Measurements from ENCODE around the gene LRRC47.
"Not testable (repeated sequence)": the region's sequence is repeated elsewhere in the genome, so short reads cannot be mapped to it uniquely, and the experiment has no call there.

Gene LRRC47

DNA sequence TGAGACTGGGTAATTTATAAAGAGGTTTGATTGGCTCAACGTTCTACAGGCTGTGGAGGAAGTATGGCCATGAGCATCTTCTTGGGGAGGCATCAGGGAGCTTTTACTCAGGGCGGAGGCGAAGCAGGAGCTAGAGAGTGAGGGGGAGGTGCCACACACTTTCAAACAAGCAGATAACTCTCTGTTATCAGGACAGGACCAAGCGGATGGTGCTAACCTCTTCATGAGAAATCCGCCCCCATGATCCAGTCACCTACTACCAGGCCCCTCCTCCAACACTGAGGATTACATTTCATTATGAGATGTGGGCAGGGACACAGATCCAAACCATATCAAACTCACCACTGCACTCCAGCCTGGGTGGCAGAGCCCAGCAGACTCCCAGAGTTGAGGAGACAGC, 11.5 kb upstream of the LRRC47 start:
- no peaks in the 10 kb centered on the region for H3K36me3 ChIP-seq (replicated peaks)

DNA sequence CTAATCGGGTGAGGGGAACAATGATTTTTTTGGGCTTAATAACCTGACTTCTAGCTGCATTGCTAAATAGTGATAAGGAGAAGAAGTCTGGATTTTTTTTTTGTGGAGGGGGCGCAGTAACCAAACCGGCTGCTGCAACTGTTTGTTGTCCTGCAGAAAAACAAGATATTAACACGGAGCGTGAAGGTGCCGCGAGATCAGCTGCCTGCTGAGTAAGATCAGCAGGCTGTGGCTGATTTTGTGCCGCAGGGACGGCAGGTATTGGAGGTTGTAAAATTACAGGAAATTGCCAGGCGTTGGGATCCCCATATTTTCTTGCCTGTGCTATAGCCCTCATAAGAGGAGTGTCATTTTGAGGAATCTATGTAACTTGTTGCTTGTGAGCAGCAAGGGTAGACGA, 8.7 kb upstream of the LRRC47 start:
- in situ Hi-C loops (cut with MboI; ENCODE audit: low sequenced_read_pairs): no loop called here
- peaks cover 9% of the 10 kb centered on the region for H3K9me3 ChIP-seq
- H3K36me3 ChIP-seq (replicated peaks): no peaks in the 10 kb centered on the region
- no peaks in the 10 kb centered on the region for H3K4me1 ChIP-seq
- no peak overlapping the region for H3K4me3 ChIP-seq
- no peak for DNase-seq (ENCODE audit: low spot score in 2 of 2)
- no peaks in the 10 kb centered on the region for H3K27me3 ChIP-seq (ENCODE audit: low read depth)

More for the DNA sequence above, 11.5 kb upstream of the LRRC47 start:
- Histone ChIP-seq H3K4me3 (no peak overlapping the region), H3K9me3 (peaks cover 9% of the 10 kb centered on the region), H3K4me1 (no peaks in the 10 kb centered on the region), H3K27me3 (ENCODE audit: low read depth) (no peaks in the 10 kb centered on the region)
- in situ Hi-C loops (cut with MboI; ENCODE audit: low sequenced_read_pairs): no loop called here
- no peak for DNase-seq (ENCODE audit: low spot score in 2 of 2)

DNA sequence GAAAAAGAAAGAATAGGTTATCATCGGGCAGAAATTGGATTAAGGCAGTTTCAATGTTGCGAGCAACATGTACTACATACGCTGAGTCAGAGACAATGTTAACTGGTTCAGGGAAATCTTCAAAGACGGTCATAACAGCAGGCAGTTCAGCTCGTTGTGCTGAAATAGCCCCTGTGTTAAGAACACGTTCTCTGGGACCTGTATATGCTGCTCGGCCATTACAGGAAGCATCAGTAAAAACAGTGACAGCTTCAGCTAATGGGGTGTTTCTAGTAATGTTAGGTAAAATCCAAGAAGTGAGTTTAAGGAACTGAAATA, 8.3 kb upstream of the LRRC47 start:
- in situ Hi-C loops (cut with MboI; ENCODE audit: low sequenced_read_pairs); H3K4me3 ChIP-seq; DNase-seq (ENCODE audit: low spot score in 2 of 2): not testable (repeated sequence)

DNA sequence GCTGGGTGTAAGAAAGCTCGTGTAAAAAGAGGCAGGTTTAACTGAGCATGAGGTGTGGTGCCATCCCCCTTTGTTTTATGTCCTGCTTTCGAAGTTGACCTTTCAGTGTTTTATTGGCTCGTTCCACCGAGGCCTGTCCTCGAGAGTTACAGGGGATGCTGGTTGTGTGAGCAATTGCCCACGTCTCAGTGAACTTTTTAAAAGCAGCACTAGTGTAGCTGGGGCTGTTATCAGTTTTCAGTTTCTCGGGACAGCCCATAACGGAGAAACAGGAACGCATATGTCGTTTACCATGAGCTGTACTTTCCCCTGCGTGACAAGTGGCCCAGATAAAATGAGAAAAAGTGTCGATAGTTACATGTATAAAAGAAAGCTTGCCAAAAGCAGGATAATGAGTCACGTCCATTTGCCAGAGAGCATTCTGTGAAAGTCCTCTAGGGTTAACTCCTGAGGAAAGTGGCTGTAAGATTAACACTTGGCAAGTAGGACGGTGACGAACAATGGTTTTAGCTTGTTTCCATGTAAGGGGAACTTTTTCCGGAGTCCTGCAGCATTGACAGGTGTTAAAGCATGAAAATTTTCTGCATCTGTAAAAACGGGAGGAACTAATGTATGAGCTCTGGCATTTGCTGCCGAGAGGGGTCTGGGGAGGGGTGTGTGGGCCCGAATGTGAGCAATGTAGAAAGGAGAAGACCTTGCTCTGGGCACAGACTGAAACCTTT, 7.8 kb upstream of the LRRC47 start:
- in situ Hi-C loops (cut with MboI; ENCODE audit: low sequenced_read_pairs): no loop called here
- H3K4me3 ChIP-seq: no peak overlapping the region
- H3K4me1 ChIP-seq: no peaks in the 10 kb centered on the region
- H3K36me3 ChIP-seq (replicated peaks): no peaks in the 10 kb centered on the region
- H3K9me3 ChIP-seq: peaks cover 9% of the 10 kb centered on the region
- no peak for DNase-seq (ENCODE audit: low spot score in 2 of 2)
- H3K27me3 ChIP-seq (ENCODE audit: low read depth): no peaks in the 10 kb centered on the region

More for the DNA sequence above, 8.3 kb upstream of the LRRC47 start:
- H3K4me1 ChIP-seq; H3K9me3 ChIP-seq; H3K36me3 ChIP-seq (replicated peaks); H3K27me3 ChIP-seq (ENCODE audit: low read depth): not testable (repeated sequence)

DNA sequence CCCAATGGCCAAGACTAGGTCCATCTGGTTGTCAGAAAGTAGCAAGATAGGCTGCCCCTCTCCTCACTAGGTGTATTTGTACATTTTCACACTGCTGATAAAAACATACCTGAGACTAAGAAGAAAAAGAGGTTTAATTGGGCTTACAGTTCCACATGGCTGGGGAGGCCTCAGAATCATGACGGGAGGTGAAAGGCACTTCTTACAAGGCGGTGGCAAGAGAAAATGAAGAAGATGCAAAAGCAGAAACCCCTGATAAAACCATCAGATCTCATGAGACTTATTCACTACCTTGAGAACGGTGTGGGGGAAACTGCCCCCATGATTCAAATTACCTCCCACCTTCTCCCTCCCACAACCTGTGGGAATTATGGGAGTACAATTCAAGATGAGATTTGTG, 4.5 kb upstream of the LRRC47 start:
- DNase-seq (ENCODE audit: low spot score in 2 of 2); H3K4me3 ChIP-seq; in situ Hi-C loops (cut with MboI; ENCODE audit: low sequenced_read_pairs); H3K4me1 ChIP-seq; H3K9me3 ChIP-seq; H3K36me3 ChIP-seq (replicated peaks); H3K27me3 ChIP-seq (ENCODE audit: low read depth): not testable (repeated sequence)

DNA sequence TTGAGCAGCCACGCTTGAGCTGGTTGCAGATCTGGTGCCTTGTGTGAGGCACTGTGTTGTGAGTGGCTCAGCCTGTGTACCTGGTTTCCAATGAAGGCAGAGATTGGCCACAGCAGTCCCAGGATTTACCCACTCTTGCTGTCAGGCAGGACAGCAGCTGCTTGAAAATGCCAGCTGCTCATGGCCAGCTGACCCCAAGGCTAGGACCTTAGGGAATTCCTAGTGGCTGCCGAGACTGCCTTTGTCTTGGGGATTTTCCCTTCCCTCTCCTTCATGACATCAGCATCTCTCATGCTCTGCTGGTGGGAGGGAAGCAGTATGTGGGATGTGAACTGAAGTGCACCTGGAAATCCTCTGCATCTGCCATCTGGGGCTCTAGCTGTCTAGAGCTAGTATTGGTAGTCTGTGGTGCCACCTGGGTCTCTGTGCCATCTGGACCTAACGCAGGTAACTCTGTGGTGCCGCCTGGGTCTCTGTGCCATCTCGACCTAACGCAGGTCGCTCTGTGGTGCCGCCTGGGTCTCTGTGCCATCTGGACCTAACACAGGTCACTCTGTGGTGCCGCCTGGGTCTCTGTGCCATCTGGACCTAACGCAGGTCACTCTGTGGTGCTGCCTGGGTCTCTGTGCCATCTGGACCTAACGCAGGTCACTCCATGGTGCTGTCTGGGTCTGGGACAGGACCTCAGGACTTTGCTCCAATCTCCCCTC, 3.8 kb upstream of the LRRC47 start:
- no peak for DNase-seq (ENCODE audit: low spot score in 2 of 2)
- no peaks in the 10 kb centered on the region for H3K9me3 ChIP-seq
- H3K36me3 ChIP-seq (replicated peaks): no peaks in the 10 kb centered on the region
- in situ Hi-C loops (cut with MboI; ENCODE audit: low sequenced_read_pairs): no loop called here
- H3K4me3 ChIP-seq: no peak overlapping the region
- peaks cover 10% of the 10 kb centered on the region for H3K4me1 ChIP-seq
- no peaks in the 10 kb centered on the region for H3K27me3 ChIP-seq (ENCODE audit: low read depth)

DNA sequence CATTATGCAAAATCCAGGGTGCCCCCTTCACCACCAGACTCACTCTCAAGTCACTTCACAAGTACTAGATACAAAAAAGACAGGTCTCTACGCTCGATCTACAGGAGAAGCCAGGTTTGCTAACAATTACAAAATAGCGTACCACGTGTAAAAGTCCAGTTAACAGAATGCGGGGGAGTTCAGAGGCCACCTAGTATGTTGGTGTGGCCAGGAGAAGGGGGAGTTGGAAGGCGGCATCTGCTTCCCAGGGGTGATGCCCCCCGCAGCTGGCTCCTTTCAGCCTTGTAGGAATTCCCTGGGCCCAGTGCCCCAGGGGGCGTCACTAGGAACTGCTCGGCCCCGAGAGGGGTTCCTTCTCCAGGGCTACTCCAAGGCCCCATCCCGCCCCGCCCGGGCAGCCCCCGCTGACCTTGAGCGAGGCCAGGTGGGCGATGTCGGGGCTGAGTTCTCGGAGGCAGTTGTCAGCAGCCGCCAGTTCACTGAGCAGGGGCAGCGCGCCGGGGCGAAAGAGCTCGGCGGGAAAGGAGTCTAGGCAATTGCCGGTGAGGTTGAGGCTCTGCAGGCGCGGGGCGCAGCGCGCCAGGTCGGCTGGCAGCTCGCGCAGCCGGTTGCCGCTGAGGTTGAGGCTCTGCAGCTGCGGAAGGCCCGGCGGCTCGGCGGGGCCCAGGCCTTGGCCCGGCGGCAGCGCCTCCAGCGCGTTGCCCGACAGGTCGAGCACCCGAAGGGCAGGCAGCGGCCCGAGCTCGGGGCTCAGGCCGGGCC, 664 bp downstream of the LRRC47 start:
- no peaks in the 10 kb centered on the region for H3K27me3 ChIP-seq (ENCODE audit: low read depth)
- no peaks in the 10 kb centered on the region for H3K9me3 ChIP-seq
- no peaks in the 10 kb centered on the region; the same call in 1 of the 2 replicates for H3K36me3 ChIP-seq (replicated peaks)
- DNase-seq (ENCODE audit: low spot score in 2 of 2): peak in 1 of 2 experiments; percentile 19
- peak overlapping the region; percentile 55 for H3K4me3 ChIP-seq
- peaks cover 27% of the 10 kb centered on the region for H3K4me1 ChIP-seq
- in situ Hi-C loops (cut with MboI; ENCODE audit: low sequenced_read_pairs): no loop called here

DNA sequence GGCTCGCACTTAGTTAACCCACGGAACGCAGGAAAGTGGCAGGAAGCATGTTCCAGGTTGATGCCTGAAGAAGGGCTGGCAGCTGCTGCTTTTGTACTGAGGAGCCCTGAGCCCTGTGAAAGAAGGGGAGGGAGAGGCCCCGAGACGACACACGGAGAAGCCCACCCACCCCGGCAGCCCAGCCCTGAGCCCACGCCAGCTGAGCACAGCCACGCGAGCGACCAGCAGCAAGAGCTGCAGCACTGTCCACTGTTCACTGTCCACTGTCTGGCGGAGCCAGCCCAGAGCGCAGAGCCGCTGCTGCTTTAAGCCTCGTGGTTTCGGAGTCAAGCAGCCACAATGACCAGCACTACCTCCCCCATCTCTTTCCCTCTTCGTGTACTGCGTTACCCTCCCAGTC, 5.3 kb downstream of the LRRC47 start:
- Histone ChIP-seq H3K36me3 (replicated peaks) (peaks cover 8% of the 10 kb centered on the region), H3K27me3 (ENCODE audit: low read depth) (no peaks in the 10 kb centered on the region), H3K4me3 (no peak overlapping the region), H3K4me1 (peaks cover 19% of the 10 kb centered on the region), H3K9me3 (no peaks in the 10 kb centered on the region)
- in situ Hi-C loops (cut with MboI; ENCODE audit: low sequenced_read_pairs): no loop called here
- no peak for DNase-seq (ENCODE audit: low spot score in 2 of 2)

DNA sequence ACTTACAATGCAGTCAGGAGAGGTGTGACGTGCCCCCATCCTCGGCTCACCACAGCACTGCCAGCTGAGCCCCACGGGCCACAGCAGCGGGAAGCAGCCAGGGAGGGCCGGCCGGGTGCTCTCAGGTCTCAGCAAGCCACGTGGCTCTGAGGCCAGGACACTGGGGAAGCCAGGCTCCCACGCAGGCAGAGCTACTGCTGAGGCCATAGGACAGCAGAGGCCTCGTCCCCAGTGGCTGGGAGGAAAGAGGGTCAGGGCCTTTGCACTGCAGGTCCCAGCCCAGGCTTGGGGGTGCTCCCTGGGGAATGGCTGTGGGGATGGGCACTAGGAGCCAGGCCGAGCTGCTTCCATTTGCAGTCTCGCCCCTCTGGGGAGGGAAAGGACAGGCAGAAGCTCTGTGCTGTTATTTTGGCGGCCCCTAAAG, 5.8 kb downstream of the LRRC47 start:
- peaks cover 11% of the 10 kb centered on the region for H3K36me3 ChIP-seq (replicated peaks)
- in situ Hi-C loops (cut with MboI; ENCODE audit: low sequenced_read_pairs): no loop called here
- no peaks in the 10 kb centered on the region for H3K9me3 ChIP-seq
- H3K4me3 ChIP-seq: no peak overlapping the region
- no peak for DNase-seq (ENCODE audit: low spot score in 2 of 2)
- peaks cover 19% of the 10 kb centered on the region for H3K4me1 ChIP-seq
- no peaks in the 10 kb centered on the region for H3K27me3 ChIP-seq (ENCODE audit: low read depth)

DNA sequence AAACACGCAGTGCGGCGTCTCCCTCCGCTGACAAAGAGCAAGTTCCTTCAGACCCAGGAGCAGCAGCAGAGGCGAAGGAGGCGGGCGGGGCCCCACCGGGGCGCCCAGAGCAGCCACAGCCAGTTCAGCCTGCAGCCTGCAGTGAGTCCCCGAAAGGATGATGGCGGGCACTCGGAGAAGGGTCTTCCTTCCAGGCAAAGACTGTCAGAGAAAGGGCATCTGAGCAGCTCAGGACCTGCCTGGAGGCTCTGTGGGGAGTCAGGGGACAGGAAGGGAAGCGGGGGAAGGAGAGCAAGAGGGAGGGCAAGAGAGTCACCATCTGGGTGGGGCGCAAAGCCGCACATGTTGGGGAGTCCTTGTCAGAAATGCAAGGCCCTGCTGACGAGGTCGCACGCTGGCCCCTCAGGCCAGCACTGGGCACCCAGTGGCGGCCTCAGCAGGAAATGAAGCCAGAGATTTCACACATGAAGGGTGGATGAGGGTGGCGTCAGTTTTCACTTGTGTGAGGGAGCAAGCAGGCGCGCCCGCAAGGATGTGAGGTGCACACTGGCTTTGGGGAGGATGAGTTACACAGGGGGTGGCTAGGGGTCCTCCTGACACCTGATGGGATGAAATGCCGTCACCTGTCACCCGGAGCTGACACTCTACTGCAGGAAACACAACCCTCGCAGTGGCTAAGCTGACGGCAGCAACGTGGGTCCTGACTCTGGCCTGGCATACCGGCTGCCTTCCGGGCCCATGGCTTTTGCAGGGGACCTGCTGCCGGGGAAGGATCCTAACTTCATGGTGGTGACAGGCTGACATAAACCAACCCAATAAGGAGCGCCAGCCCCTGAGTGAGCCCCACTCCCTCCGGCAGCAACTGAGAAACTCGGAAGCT, 6.6 kb downstream of the LRRC47 start:
- in situ Hi-C loops (cut with MboI; ENCODE audit: low sequenced_read_pairs): no loop called here
- peaks cover 19% of the 10 kb centered on the region for H3K36me3 ChIP-seq (replicated peaks)

DNA sequence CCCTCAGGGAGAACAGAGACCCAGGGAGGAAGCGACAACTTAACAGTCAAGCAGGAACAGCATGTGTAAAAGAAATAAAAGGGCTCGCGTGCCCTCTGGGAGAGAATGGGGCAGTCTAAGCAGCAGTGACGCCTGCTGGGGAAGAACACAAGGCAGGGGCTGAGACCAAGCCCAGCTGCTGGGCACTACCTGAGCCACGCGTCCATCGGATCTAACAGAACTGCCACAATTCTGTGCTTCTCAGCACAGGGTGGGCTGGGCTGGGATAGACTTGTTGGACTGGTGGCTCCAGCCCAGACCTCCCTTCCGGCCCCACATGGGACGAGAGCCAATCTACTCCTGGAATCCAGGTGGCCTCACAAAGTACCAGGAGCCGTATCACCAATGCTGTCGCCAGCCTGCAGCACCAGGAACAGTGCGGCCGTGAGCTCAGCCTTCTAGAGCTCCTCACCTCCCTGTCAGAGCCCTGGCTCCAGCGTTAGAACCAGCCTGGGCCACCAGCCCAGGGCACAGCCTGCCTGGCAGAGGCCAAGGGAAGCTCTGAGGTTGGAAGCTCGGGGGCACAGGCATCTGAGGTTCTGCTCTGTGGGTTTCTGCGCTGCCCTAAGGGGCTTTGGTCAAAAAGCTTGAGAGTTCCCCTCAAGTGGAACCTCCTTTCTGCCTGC, 7.4 kb downstream of the LRRC47 start:
- peaks cover 27% of the 10 kb centered on the region for H3K36me3 ChIP-seq (replicated peaks)
- H3K9me3 ChIP-seq: no peaks in the 10 kb centered on the region
- peaks cover 7% of the 10 kb centered on the region for H3K4me1 ChIP-seq
- H3K27me3 ChIP-seq (ENCODE audit: low read depth): no peaks in the 10 kb centered on the region
- in situ Hi-C loops (cut with MboI; ENCODE audit: low sequenced_read_pairs): no loop called here
- DNase-seq (ENCODE audit: low spot score in 2 of 2): no peak
- no peak overlapping the region for H3K4me3 ChIP-seq

More for the DNA sequence above, 6.6 kb downstream of the LRRC47 start:
- Histone ChIP-seq H3K9me3 (no peaks in the 10 kb centered on the region), H3K27me3 (ENCODE audit: low read depth) (no peaks in the 10 kb centered on the region), H3K4me1 (peaks cover 15% of the 10 kb centered on the region), H3K4me3 (no peak overlapping the region)
- no peak for DNase-seq (ENCODE audit: low spot score in 2 of 2)

DNA sequence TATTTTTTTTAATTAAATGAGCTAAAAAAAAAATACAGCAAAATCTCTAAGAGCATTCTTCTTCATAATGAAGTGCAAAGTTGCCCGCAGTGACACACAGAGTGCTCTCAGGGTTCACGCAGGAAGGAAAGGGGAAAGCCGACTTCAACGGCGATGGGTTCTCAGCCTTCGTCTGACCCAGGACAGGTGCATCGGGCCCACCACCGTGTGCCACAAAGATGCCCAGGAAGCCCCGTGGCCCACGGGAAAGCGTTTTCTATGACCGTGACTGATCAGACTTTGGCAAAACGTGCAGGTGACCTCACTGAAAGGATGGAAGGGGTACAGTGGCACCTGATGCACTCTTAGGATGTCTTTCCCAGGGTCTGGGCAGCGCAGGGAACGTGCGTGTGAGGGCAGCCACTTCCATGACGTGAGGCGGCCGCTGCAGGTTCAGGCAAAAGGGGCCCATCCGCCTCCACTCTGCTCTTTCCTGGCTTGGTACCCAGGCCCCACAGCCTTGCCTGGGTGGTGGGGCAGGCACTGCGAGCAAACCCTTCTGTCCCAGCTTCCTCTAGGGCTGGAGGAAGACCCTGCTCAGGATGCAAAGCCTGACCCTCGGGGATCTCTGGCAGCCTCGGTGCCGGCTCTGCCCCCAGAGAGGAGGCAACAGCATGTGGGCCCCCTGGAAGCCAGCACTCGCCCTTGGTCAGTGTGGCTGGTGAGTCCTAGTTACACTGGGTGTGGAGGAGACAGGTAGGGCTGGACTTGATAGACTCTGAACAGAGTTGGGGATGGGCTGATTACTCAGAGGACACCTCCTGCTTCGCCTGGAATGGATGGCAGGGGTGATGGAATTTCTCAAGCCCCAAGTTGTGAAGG, 8.3 kb downstream of the LRRC47 start:
- DNase-seq (ENCODE audit: low spot score in 2 of 2): no peak
- no peaks in the 10 kb centered on the region for H3K27me3 ChIP-seq (ENCODE audit: low read depth)
- H3K36me3 ChIP-seq (replicated peaks): peaks cover 32% of the 10 kb centered on the region
- in situ Hi-C loops (cut with MboI; ENCODE audit: low sequenced_read_pairs): no loop called here
- H3K9me3 ChIP-seq: no peaks in the 10 kb centered on the region
- H3K4me3 ChIP-seq: no peak overlapping the region
- peaks cover 3% of the 10 kb centered on the region for H3K4me1 ChIP-seq
